Stimulated activated memory B cell treated with anti-CD40 and anti-IgM and Interleukin-4, amounts not matched to agents 10 μg/mL and 1 μg/mL and 100 μg/mL, for 72 hours (primary cell): ENCODE results near the gene CCR3.

Experiments used
- ATAC-seq: fragments of 150-1000 bp; cut with Tn5 transposase; 2 replicates; pipeline ENCODE4 v1.10.0; 2021
- H3K27ac Mint-ChIP-seq: one replicate; pipeline ENCODE4 v1.8.0; 2022; ENCODE audit warnings: mild to moderate bottlenecking, mixed read lengths
- H3K27me3 Mint-ChIP-seq: one replicate; pipeline ENCODE4 v1.8.0; 2022; ENCODE audit warnings: mixed read lengths
- H3K36me3 Mint-ChIP-seq: one replicate; pipeline ENCODE4 v1.8.0; 2022; ENCODE audit warnings: mixed read lengths
- H3K4me1 Mint-ChIP-seq: one replicate; pipeline ENCODE4 v1.8.0; 2022; ENCODE audit warnings: mixed read lengths
- H3K4me3 Mint-ChIP-seq: one replicate; pipeline ENCODE4 v1.8.0; 2022; ENCODE audit warnings: mild to moderate bottlenecking, moderate library complexity, mixed read lengths
- H3K9me3 Mint-ChIP-seq: one replicate; pipeline ENCODE4 v1.8.0; 2022; ENCODE audit warnings: mixed read lengths

CCR3 gene

GRCh38 chr3:46293991-46294833, 52.0 kb downstream of the CCR3 start:
- H3K9me3 Mint-ChIP-seq = no peaks in the 10 kb centered on the region
- peak overlapping the region; percentile 3 for H3K4me3 Mint-ChIP-seq
- H3K4me1 Mint-ChIP-seq = peaks cover 49% of the 10 kb centered on the region

DNA sequence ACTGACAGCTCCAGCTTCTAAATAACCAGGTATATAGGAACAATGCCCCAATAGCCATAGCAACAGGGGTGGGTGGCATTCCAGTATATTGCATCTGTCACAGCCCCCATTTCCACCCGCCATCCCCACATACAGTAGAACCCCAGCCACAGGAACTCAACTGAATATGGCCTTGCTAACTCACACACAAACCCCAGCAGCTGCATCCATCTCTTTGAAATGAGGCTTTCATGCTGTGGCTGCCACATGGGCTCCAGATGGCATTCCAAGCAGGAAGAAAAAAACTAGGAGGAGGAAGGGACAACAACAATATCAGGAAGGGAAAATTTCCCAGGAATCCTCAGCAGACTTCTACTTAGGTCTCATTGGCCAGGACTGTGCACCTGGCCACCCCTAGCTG, 54.6 kb downstream of the CCR3 start:
- Mint-ChIP-seq H3K4me3 (no peak overlapping the region), H3K27me3 (no peaks in the 10 kb centered on the region), H3K9me3 (no peaks in the 10 kb centered on the region), H3K27ac (no peak overlapping the region), H3K36me3 (no peaks in the 10 kb centered on the region), H3K4me1 (peaks cover 75% of the 10 kb centered on the region)
- no peak for ATAC-seq

More at GRCh38 chr3:46293991-46294833, 52.0 kb downstream of the CCR3 start:
- no peaks in the 10 kb centered on the region for H3K36me3 Mint-ChIP-seq
- H3K27ac Mint-ChIP-seq = peak overlapping the region; percentile 77
- H3K27me3 Mint-ChIP-seq = no peaks in the 10 kb centered on the region
- ATAC-seq = peak; percentile 90

GRCh38 chr3:46297658-46298423, 55.6 kb downstream of the CCR3 start:
- Mint-ChIP-seq H3K36me3 (no peaks in the 10 kb centered on the region), H3K4me3 (no peak overlapping the region), H3K27ac (peak overlapping the region; percentile 20), H3K9me3 (no peaks in the 10 kb centered on the region), H3K4me1 (peaks cover 82% of the 10 kb centered on the region), H3K27me3 (no peaks in the 10 kb centered on the region)
- no peak for ATAC-seq

GRCh38 chr3:46298871-46299607, 56.8 kb downstream of the CCR3 start:
- Mint-ChIP-seq H3K36me3 (no peaks in the 10 kb centered on the region), H3K27ac (peak overlapping the region; percentile 75), H3K9me3 (no peaks in the 10 kb centered on the region), H3K27me3 (no peaks in the 10 kb centered on the region), H3K4me1 (peaks cover 70% of the 10 kb centered on the region), H3K4me3 (no peak overlapping the region)
- peak; percentile 74 for ATAC-seq

DNA sequence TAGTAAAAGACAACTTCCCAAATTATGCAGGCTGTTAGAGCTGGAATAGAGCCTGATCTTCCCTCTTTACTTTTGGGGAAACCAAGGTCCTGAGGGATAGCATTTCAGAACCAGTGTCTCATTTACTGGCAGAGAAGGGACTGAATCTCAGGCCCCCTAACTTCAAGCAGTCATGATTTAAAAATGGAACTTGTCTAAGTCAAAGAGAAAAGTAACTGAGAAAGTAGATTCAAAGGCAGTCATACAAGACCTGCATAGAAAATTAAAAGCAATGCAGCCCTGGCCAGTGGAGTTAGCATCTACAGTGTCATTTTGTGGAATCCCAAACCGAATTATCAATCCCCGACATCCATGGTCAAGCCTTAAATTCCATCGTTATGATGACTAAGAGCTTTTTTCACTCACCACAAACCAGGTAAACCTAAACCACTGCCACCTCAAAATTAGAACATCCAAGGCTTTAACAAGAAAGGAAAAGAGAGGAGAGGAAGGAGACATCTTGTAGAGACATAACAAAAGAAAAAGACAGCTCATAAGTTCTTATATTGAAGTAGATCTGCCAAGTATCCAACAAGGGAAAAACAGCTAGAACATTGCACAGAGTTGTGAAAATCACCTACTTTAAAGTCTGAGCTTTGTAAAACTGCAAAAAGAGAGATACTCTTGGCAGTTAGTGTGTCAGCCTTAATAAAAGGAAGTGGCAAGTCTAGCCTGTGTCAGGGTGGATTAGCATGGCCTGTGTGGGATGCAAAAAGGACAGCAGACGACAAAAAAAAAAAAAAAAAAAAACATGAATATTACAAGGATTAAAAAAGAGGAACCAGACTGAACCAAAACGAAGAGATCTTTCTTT, 57.6 kb downstream of the CCR3 start:
- Mint-ChIP-seq H3K4me3 (no peak overlapping the region), H3K9me3 (no peaks in the 10 kb centered on the region), H3K27me3 (no peaks in the 10 kb centered on the region), H3K4me1 (peaks cover 66% of the 10 kb centered on the region), H3K36me3 (no peaks in the 10 kb centered on the region), H3K27ac (peak overlapping the region; percentile 75)
- peak; percentile 85 for ATAC-seq

DNA sequence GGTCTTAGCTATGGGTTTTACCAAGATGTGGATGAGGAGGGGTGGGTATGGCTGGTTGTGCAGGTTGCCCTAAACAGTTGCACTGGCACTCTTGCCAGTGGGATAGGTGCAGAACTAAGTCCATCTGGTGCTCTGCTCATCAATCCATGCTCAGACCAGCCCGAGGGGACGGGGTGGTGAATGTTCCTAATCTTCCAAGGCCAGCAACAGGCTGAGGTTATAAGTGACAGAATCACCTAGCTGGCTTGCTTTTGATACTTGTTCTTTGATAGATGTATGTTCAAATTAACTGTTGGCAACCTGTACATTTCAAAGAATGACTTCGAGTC, 58.2 kb downstream of the CCR3 start:
- H3K9me3 Mint-ChIP-seq = no peaks in the 10 kb centered on the region
- H3K27me3 Mint-ChIP-seq = no peaks in the 10 kb centered on the region
- ATAC-seq = no peak
- H3K27ac Mint-ChIP-seq = peak overlapping the region; percentile 75
- H3K4me3 Mint-ChIP-seq = no peak overlapping the region
- no peaks in the 10 kb centered on the region for H3K36me3 Mint-ChIP-seq
- H3K4me1 Mint-ChIP-seq = peaks cover 67% of the 10 kb centered on the region

- no peaks in the 10 kb centered on the region for H3K9me3 Mint-ChIP-seq
- H3K36me3 Mint-ChIP-seq = no peaks in the 10 kb centered on the region
- no peak overlapping the region for H3K4me3 Mint-ChIP-seq
- H3K4me1 Mint-ChIP-seq = peaks cover 60% of the 10 kb centered on the region
- peak overlapping the region; percentile 72 for H3K27ac Mint-ChIP-seq
- no peak for ATAC-seq
- no peaks in the 10 kb centered on the region for H3K27me3 Mint-ChIP-seq
Measured at GRCh38 chr3:46301122-46301835, 59.0 kb downstream of the CCR3 start.

DNA sequence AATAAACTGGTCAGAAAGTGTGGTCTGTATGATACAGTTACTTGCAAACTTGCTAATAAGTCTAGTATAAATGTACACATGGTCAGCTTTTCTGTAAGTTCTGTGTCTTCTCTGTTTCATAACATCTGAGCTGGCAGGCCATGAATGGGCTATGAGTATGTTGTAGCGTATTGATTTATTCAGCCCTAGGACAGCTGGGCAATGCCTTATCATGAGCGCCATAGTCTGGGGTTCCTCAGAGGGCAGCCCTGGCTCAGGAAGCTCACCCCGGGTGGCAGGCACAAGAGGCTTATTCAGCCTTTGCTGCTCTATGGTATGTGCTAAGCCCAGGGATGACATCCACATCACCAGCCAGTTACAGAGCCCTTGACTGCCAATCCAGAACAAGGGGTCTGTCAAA, 61.0 kb downstream of the CCR3 start:
- Mint-ChIP-seq H3K36me3 (no peaks in the 10 kb centered on the region), H3K4me3 (no peak overlapping the region)

DNA sequence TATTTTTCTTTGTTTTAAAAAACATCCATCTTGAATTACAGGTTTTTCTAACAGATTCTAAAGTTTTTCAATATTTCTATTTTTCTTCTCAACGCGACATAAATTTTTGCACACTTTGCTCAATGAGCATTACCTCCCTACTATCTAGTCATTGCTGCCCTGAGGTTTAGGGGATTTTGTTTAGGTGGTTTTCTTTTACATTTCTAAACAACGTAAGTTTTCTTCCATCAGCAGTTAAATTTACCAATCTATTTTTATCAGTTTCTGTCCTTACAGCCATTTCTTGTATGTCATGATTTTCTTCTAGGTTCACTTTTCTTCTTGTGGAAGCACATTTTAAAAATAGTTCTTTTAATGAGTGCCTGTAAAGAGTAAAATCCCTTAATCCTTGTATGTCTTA, 62.5 kb downstream of the CCR3 start:
- Mint-ChIP-seq H3K9me3 (no peaks in the 10 kb centered on the region), H3K4me1 (peaks cover 35% of the 10 kb centered on the region), H3K27me3 (no peaks in the 10 kb centered on the region), H3K36me3 (no peaks in the 10 kb centered on the region), H3K27ac (no peak overlapping the region), H3K4me3 (no peak overlapping the region)
- no peak for ATAC-seq

More for the DNA sequence above, 61.0 kb downstream of the CCR3 start:
- Mint-ChIP-seq H3K27me3 (no peaks in the 10 kb centered on the region), H3K9me3 (no peaks in the 10 kb centered on the region), H3K4me1 (peaks cover 50% of the 10 kb centered on the region), H3K27ac (no peak overlapping the region)
- no peak for ATAC-seq

- no peak for ATAC-seq
- H3K27ac Mint-ChIP-seq = no peak overlapping the region
- H3K4me1 Mint-ChIP-seq = peaks cover 39% of the 10 kb centered on the region
- H3K36me3 Mint-ChIP-seq = no peaks in the 10 kb centered on the region
- H3K27me3 Mint-ChIP-seq = no peaks in the 10 kb centered on the region
- H3K4me3 Mint-ChIP-seq = no peak overlapping the region
- H3K9me3 Mint-ChIP-seq = peaks cover 6% of the 10 kb centered on the region
Measured at GRCh38 chr3:46312991-46313390, 70.7 kb downstream of the CCR3 start.

DNA sequence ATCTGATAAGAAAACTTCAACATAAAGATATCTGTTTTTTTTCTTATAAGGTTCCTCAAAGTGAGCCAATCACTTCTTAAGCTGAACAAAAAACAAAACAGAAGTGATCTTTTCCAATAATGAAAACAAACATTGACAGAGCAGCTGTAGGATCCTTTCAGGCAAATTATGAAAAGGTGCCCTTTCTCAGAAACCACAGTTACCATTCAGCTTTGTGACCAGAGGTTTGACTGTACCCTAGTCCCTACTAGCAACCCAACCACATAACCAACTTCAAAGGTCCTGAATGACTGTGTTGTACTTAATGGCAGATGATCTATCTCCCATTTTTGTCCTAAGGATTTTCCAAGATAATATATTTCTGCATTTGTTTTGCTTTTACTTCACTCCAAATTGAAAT, 72.3 kb downstream of the CCR3 start:
- no peaks in the 10 kb centered on the region for H3K27me3 Mint-ChIP-seq
- ATAC-seq = peak; percentile 92
- H3K9me3 Mint-ChIP-seq = peaks cover 8% of the 10 kb centered on the region
- H3K4me3 Mint-ChIP-seq = no peak overlapping the region
- H3K27ac Mint-ChIP-seq = peak overlapping the region; percentile 67
- H3K36me3 Mint-ChIP-seq = no peaks in the 10 kb centered on the region
- peaks cover 39% of the 10 kb centered on the region for H3K4me1 Mint-ChIP-seq

- peaks cover 48% of the 10 kb centered on the region for H3K4me1 Mint-ChIP-seq
- no peak overlapping the region for H3K4me3 Mint-ChIP-seq
- H3K36me3 Mint-ChIP-seq = no peaks in the 10 kb centered on the region
- no peaks in the 10 kb centered on the region for H3K27me3 Mint-ChIP-seq
- H3K9me3 Mint-ChIP-seq = peaks cover 8% of the 10 kb centered on the region
- peak; percentile 61 for ATAC-seq
- H3K27ac Mint-ChIP-seq = peak overlapping the region; percentile 50
Measured at GRCh38 chr3:46316206-46316605, 73.9 kb downstream of the CCR3 start.
